Nephron progenitor cell (in vitro differentiated cells): ENCODE measurements around the gene C13orf46.

Experiments
- DNase-seq: peaks from one replicate; pipeline ENCODE4 v3.0.0; 2021
- H3K27ac Mint-ChIP-seq: 2 replicates; pipeline ENCODE4 v1.8.0; 2021; ENCODE audit warnings: mild to moderate bottlenecking, moderate library complexity, mixed read lengths
- H3K27me3 Mint-ChIP-seq: 2 replicates; pipeline ENCODE4 v1.8.0; 2021; ENCODE audit warnings: mild to moderate bottlenecking, low read depth, mixed read lengths; ENCODE audit not compliant: poor library complexity
- H3K36me3 Mint-ChIP-seq: 2 replicates; pipeline ENCODE4 v1.8.0; 2021; ENCODE audit warnings: low read depth, mixed read lengths
- H3K4me1 Mint-ChIP-seq: 2 replicates; pipeline ENCODE4 v1.8.0; 2021; ENCODE audit warnings: mixed read lengths
- H3K4me3 Mint-ChIP-seq: 2 replicates; pipeline ENCODE4 v1.8.0; 2021; ENCODE audit warnings: mild to moderate bottlenecking, moderate library complexity, mixed read lengths
- H3K9me3 Mint-ChIP-seq: 2 replicates; pipeline ENCODE4 v1.8.0; 2021; ENCODE audit warnings: mild to moderate bottlenecking, moderate library complexity, mixed read lengths
- TF ChIP-seq, protein P1 (sequence below): fragments of 200-600 bp; sonication (generic); IDR thresholded peaks from 2 replicates; pipeline ENCODE4 v1.5.0; 2021; ENCODE audit warnings: antibody characterized with exemption

The C13orf46 gene

GRCh38 chr13:113976711-113977684, 3.1 kb upstream of the C13orf46 start:
- Mint-ChIP-seq H3K9me3 (no peaks in the 10 kb centered on the region), H3K27me3 (peaks cover 3% of the 10 kb centered on the region), H3K36me3 (peaks cover 25% of the 10 kb centered on the region), H3K4me1 (peaks cover 10% of the 10 kb centered on the region), H3K4me3 (no peak overlapping the region), H3K27ac (no peak overlapping the region)
- no peak for DNase-seq
- TF ChIP-seq, protein P1, sequence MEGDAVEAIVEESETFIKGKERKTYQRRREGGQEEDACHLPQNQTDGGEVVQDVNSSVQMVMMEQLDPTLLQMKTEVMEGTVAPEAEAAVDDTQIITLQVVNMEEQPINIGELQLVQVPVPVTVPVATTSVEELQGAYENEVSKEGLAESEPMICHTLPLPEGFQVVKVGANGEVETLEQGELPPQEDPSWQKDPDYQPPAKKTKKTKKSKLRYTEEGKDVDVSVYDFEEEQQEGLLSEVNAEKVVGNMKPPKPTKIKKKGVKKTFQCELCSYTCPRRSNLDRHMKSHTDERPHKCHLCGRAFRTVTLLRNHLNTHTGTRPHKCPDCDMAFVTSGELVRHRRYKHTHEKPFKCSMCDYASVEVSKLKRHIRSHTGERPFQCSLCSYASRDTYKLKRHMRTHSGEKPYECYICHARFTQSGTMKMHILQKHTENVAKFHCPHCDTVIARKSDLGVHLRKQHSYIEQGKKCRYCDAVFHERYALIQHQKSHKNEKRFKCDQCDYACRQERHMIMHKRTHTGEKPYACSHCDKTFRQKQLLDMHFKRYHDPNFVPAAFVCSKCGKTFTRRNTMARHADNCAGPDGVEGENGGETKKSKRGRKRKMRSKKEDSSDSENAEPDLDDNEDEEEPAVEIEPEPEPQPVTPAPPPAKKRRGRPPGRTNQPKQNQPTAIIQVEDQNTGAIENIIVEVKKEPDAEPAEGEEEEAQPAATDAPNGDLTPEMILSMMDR, result no peak

- TF ChIP-seq, protein P1, result no peak
- H3K27ac Mint-ChIP-seq, result no peak overlapping the region
- DNase-seq, result no peak
- H3K4me3 Mint-ChIP-seq, result no peak overlapping the region
- H3K36me3 Mint-ChIP-seq, result peaks cover 18% of the 10 kb centered on the region
- H3K27me3 Mint-ChIP-seq, result peaks cover 3% of the 10 kb centered on the region
- H3K4me1 Mint-ChIP-seq, result peaks cover 10% of the 10 kb centered on the region
- no peaks in the 10 kb centered on the region for H3K9me3 Mint-ChIP-seq
Measured at GRCh38 chr13:113975416-113975815, 1.5 kb upstream of the C13orf46 start.

GRCh38 chr13:113974304-113975281, 717 bp upstream of the C13orf46 start:
- peaks cover 12% of the 10 kb centered on the region for H3K36me3 Mint-ChIP-seq
- DNase-seq, result no peak
- TF ChIP-seq, protein P1, result no peak
- H3K4me3 Mint-ChIP-seq, result no peak overlapping the region
- peaks cover 10% of the 10 kb centered on the region for H3K4me1 Mint-ChIP-seq
- no peaks in the 10 kb centered on the region for H3K27me3 Mint-ChIP-seq
- no peak overlapping the region for H3K27ac Mint-ChIP-seq
- H3K9me3 Mint-ChIP-seq, result no peaks in the 10 kb centered on the region

- Mint-ChIP-seq H3K36me3 (peaks cover 4% of the 10 kb centered on the region), H3K27me3 (no peaks in the 10 kb centered on the region), H3K4me3 (no peak overlapping the region), H3K9me3 (peaks cover 4% of the 10 kb centered on the region), H3K27ac (no peak overlapping the region), H3K4me1 (peaks cover 10% of the 10 kb centered on the region)
- TF ChIP-seq, protein P1, result no peak
- no peak for DNase-seq
Measured at GRCh38 chr13:113972451-113973217, 1.2 kb downstream of the C13orf46 start.

DNA sequence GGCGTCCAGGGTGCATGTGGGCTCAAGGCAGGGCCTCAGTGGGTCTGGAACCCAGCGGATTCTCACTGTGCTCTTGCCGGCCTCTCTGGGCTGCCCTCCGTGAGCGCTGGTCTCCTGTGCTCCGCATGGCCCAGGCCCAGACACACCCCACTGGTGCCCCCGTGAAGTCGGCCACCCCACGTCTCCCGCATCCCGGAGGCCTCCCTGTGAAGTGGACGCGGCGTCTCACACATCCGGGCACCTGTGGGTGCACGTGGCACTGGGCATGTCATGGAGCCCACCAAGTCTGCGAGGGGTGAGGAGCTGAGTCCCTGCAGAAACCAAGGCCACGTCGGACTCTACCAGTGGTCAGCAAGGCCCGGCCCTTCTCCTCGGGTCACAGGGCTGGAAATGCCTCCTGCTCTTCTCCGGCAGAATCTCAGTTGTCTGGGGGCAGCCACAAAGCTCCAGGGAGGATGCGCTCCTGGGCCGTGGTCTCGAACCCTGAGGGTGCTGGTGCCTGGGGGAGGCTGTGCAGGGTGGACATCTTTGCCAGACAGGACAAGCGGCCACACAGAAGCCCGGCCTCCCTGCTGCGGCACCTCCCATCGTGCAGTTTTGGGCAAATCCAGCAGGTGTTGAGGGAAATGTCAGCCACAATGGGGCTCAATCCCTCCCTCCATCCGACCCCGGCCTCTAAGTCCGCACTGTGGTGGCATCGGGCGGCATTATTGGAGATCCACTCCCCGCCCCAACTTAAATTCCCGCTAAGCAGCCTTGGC, 2.2 kb downstream of the C13orf46 start:
- Mint-ChIP-seq H3K9me3 (peaks cover 4% of the 10 kb centered on the region), H3K4me1 (peaks cover 10% of the 10 kb centered on the region), H3K4me3 (no peak overlapping the region), H3K27ac (no peak overlapping the region), H3K27me3 (no peaks in the 10 kb centered on the region), H3K36me3 (peaks cover 4% of the 10 kb centered on the region)
- no peak for DNase-seq
- TF ChIP-seq, protein P1, result no peak
